CD4-positive, alpha-beta T cell treated with Interleukin-4 for 4 hours (primary cell): ENCODE data around the gene NUP210L.
"Not testable (repeated sequence)": the region's sequence is repeated elsewhere in the genome, so short reads cannot be mapped to it uniquely, and the experiment has no call there.

Source experiments
- DNase-seq: peaks from one replicate; pipeline ENCODE4 v3.0.0-alpha.2; 2020

NUP210L gene

DNA sequence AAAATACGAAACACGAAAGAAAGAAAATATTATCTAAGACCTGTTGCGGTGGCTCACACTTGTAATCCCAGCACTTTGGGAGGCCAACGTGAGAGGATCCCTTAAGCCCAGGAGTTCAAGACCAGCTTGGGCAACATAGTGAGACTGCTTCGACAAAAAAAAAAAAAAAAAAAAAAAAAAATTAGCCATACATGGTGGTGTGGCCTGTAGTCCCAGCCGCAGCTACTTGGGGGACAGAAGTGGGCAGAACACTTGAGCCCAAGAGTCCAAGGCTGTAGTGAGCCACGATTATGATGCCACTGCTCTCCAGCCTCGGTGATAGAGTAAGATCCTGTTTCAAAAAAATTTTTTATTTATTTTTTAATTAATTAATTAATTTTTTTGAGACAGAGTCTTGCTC, 167.3 kb downstream of the NUP210L start:
- no peak for DNase-seq

DNA sequence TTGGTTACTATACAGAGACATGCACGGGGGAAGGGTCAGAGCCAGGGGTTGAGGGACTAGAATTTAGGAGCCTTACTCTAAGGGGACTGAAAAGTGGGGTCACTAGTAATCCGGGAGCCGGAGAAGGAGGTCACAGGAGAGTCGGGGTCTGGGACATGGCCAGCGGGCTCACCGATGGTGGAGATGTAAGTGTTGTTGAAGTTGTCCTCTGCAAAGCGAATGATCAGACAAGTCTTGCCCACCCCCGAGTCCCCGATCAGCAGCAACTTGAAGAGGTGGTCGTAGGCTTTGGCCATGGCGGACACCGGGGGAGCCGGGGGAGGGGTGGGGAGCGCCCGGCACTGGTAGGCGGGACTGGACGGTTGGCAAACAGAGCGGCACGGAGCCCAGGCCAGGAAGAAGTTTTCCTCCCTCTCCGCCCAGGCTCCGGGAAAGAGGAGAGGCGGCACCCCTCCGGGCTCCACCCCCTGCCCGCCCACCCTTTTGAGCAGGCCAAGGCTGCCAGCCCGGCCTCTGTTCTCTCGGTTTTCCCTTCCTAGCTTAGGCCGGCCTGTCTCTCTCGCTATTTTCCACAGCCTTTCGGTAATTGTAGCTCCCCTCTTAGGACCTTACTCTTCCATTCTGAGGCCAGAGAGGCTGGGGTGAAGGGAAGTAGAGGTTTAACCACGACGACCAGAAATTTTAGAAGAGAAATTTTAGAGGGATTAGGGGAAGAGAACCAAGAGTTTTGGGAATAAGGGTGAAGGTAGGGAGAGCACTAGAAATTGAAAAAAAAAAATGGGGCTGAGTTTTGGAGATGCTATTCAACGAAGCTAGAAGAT, 168.7 kb downstream of the NUP210L start, which contains the start of gene RAB13:
TSS of gene RAB13 (minus strand) at position 399 of the 821 bp plus-strand sequence. CDS start at position 296, 103 bp downstream.
- no peak for DNase-seq

DNA sequence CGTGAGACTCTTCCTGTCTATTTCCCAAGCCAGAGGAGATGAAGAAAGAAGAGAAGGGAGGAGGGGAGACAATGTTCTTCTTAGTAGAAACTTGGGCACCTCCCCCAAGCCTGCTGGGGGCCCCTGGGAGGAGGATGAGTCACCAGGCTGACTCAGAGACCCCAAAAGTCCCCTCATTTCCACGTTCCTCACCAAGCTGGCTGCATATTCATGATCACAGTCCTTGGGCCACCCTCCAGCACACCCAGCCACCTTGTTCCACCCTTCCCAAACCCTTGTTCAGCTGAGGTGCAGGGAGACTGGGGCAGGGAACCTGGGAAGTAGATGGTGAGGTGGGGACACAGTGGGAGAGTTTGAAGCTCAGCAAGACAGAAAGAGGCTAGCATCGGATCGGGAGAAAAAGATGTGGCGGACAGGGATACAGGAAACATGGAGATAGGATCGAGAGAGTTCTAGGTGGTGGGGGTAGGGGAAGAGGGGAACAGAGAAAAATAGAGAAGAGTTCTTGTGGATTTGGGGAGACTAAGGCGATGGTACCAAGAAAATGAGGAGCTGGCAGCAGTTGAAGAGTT, 169.4 kb downstream of the NUP210L start:
- DNase-seq: peak; percentile 33

DNA sequence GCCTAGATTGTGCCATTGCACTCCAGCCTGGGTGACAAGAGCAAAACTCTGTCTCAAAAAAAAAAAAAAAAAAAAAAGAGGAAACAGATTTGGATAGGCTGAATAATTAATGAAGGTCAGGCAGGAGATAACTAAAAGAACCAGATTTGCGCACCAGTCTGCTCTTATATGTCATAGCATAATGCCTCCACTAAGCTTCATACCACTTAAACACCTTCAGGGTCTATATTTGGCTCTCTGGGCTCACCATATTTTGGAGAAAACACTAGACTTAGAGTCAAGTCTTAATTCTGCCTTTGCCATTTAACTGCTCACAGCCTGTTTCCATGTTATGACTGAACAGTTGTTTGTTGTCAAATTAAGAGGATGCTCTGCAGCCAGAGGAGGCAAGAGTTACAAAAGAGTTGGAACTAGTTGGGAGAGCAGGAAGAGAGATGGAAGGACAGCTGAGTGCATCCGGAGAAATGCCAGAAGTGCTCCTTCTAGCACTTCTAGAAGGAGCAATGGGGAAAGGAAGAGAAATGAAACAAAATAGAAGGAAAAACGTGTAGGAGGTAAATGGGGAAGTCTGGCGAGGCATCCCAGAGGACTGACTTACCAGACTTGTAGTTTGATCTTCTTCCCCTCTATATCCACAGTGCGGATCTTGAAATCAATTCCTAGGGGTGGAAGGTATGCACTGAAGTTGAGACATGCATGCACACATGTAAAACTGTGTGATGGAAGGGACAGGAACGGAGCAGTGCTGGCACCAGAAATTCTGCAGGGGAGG, 170.6 kb downstream of the NUP210L start:
- no peak for DNase-seq

DNA sequence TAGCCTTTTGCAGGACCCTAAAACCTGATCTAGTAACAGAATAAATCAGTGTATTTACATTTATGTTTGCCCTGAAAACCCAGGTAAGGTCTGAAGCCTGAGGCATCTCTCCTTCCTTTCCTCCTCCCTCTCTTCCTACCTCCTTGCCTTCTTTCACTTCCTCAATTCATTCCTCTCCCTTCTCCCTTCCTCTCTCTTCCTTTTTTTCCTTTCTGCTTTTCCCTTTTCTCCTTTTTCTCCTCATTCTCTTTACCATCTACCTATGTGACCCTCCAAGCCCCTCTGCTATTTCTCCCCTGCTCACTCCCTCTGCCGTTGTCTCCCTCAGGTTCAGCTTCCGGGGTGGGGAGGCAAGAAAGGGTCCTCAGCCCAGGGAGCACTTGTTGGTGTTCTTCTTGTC, 173.1 kb downstream of the NUP210L start:
- not testable (repeated sequence) for DNase-seq

DNA sequence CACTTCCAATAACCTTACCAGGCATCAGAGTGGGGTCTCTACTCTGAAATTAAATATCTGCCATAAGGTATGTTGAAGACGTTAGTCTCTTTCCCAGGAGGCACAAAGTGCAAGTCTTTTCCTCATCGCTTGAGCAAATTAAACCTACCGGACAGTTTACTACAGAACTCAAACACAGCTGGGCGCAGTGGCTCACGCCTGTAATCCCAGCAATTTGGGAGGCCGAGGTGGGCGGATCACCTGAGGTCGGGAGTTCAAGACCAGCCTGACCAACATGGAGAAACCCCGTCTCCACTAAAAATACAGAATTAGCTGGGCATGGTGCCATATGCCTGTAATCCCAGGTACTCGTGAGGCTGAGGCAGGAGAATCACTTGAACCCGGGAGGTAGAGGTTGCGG, 175.8 kb downstream of the NUP210L start:
- DNase-seq: not testable (repeated sequence)

DNA sequence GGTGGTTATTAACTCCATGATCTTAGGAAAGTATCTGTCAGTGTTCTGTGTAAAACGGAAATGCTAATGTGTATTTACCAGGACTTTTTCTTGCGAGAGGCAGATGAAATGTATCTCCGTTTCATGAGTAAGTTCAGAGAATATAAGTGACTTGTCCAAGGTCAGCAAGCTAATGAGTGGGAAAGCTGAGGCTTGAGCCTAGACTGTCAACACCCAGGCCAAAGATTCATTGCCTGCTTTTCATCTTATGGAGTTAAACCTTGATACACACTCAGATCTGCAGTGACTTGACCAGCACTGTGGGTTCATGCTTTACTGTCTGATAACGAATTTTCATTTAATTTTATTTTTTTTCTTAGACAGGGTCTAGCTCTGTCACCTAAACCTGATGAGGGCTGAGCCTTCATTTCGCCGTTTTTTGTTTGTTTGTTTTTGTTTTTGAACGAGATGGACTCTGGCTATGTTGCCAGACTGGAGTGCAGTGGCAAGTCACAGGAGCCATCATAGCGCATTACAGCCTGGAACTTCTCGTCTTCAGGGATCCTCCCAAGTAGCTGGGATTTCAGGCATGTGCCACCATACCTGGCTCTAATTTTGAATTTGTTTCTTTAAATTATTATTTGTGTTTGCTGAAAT, 176.5 kb downstream of the NUP210L start:
- no peak for DNase-seq

DNA sequence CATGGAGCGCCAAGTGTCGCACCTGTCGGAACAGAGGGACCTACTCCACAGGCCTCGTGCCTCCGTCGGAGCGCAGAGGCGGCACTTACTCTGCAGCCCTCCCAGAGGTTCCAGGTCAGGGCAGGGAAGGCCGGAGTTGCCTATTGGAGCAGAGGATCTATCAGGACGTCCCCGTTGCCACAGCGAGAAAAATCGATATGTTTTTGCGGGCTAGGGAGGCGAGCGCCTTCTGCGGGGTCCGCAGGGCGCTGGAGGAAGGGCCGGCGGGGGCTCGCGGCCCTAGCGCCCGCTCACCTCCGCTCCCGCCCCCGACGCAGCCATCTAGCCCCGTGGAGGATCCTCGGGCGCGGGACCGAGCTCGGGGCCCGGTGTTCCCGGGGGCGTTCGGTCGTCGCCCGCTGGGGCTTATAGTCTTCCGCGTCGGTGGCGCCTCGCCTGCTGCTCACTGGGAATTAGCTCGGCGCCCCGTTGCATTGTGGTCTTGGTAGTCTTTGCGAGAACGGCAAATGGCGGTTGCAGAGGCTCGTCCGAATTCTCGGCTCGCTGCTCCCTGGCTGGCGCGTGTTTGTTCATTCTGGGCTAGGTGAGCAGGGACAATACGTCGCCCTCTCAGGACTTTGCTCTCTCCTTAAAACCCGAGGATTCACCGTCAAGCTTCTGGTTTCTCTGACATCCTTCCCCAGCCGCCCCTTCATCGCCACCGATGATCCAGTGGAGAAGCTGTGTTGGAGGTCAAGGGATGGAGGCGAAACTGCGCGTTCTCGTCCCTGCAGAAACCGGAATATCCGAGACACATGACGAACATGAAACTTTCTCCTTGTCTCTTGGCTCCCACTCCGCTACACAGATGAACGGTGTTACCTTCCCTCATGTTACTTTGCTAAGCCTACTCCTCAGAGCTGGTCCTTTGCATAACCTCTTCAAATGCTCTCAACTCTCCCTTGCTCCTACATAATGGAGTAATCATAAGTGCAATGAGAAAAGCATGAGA, 177.3 kb downstream of the NUP210L start, which contains the start of gene JTB:
TSS of gene JTB (minus strand) at position 425 of the 991 bp plus-strand sequence. CDS start at position 3, 422 bp downstream.
- peak; percentile 79 for DNase-seq

DNA sequence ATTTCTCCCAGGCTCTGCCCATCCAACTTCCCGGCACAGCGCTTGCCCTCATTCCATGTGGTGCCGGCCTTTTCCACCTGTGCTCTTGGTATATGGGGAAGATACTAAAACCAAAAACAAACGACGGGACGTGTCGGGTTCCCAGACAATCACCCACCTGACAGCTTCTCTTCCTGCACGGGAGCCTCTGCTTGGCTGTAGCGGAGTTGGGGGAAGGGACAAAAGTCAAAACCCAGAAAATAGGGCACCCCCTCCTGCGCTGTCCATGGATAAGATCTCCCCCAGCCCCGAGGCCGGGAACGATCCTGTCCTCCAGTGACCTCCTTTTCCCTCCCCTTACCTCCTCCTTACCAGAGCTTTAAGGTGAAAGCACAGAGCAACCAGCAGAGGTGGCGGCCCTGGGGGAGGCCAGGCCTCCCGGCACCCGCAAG, 178.0 kb downstream of the NUP210L start:
- DNase-seq: no peak

DNA sequence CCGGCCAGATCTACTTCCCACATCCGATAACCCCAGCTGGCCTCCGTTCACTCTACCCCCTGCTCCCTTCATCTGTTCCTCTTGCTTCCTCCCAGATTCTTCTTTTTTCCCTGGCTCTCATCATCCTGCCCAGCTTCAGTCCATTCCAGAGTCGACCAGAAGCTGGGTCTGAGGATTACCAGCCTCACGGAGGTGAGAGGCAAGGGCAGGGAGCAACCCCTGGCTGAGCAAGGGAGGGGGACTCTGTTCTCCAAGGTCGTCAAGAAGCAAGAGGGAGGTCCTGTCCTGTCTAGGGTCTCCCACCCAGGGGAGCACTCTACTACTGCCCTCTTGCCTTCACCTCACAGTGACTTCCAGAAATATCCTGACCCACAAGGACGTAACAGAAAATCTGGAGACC, 181.3 kb downstream of the NUP210L start:
- no peak for DNase-seq

DNA sequence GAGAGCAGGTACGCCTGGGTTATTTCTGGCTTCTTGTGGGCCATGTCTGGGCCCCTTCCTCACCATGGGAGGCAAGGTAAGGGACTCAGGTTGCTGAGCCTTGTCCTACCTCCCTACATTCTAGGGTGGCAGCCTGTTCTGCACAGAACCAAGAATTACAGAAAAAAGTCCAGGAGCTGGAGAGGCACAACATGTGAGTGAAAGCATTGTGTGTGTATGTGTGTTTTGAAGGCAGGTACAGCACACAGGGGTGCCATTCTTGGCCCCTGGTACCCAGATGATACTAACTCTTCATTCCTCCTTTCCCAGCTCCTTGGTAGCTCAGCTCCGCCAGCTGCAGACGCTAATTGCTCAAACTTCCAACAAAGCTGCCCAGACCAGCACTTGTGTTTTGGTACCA, 181.8 kb downstream of the NUP210L start:
- no peak for DNase-seq

DNA sequence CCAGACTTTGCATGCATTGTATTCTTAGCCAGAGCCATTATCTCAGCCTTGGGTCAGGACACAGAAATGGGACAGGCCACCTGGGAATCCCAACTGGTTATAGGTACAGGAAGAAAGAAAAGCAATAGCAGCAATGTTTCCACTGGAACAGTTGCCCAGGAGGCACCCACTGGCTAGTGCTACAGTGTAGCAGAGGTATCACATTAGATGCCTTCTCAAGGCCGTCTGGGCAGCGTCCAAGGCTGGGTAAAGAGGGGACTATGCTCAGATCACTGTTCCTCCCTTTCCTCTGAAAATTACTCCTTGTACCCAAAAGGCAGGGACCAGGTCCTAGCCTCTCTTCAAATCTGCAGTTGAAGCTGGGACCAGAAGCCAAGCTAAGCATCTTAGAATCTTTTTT, 184.5 kb downstream of the NUP210L start:
- no peak for DNase-seq

DNA sequence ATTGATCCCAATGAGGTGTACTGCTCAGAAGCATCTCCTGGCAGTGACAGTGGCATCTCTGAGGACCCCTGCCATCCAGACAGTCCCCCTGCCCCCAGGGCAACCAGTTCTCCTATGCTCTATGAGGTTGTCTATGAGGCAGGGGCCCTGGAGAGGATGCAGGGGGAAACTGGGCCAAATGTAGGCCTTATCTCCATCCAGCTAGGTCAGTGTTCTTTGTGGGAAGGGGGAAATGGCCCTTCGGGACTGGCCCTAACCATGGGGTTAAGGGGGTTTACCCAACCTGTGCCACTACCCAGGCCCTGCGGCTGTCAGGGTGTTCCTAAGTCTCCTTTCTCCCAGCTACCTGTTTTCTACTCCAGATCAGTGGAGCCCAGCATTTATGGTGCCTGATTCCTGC, 185.9 kb downstream of the NUP210L start:
- DNase-seq: no peak

DNA sequence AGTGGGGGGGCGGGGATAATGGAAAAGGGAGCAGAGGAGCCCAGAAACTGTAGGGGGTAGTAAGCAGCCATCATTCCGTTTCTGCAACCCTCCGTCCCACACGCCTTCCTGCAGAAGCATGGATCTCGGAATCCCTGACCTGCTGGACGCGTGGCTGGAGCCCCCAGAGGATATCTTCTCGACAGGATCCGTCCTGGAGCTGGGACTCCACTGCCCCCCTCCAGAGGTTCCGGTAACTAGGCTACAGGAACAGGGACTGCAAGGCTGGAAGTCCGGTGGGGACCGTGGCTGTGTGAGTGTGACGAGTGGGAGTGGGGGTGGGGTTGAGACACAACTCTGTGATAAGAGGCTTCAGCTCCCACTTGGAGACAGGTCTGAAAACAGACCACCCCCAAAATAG, 186.5 kb downstream of the NUP210L start:
- no peak for DNase-seq

DNA sequence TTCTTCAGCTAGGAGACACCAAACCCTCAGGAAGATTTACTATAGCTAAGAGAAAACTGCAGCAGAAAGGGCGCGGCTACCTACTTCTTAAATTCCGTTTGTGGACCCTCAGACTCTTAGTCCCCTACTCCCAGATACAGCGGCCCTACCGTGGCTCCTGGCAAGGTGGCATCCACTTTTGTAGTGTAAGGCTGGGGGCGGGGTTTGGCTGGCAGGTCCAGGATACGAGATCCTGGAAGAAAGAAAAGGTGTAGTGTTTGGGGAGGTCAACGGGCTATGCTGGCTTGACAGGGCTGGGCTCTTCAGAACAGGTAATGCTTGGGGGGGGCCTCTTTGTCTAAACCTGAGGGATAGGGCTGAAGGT, 186.9 kb downstream of the NUP210L start:
- no peak for DNase-seq

DNA sequence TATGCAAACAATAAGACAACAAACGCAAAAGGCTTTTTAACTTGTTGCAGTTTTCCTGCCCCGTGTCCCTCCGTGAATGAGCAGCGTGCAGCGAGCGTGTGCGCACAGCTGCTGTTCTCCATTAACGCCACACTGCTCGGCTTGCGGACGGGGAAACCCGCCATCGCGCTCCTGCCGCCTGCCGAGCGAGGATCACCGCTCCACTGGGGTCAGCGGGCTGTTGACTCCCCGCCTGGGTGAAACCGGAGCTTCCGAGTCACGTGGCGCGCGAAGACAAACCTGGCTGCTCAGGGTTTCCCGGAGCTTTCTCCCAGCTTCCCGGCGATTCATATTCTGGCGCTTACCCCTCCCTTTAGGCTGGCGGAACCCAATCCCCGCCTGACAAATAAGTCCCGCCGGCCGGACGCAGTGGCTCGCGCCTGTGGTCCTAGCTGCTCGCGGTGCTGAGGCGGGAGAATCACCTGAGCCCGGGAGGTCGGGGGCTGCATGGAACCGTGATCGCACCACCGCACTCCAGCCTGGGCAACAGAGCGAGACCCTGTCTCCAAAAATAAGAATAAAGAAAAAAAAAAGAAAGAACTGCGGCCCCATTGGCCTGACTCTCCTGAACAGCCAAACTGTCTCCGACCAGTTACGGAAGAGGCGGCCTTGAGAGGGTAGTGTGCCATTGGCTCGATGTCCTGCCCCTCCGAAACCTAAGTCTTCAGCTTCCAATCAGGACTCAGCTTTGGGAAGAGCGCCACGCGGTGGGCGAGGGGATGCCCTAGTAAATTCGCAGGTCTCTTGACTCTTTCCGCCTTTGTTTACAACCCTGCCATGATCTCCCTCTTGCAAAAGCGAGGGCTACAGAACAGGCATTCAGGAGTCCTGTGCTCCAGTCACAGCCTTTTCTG, 187.5 kb downstream of the NUP210L start, which contains the start of gene CREB3L4:
TSS of gene CREB3L4 (plus strand) at position 796 of the 893 bp plus-strand sequence. CDS start 624 bp downstream, outside the sequence.
- peak; percentile 91 for DNase-seq

DNA sequence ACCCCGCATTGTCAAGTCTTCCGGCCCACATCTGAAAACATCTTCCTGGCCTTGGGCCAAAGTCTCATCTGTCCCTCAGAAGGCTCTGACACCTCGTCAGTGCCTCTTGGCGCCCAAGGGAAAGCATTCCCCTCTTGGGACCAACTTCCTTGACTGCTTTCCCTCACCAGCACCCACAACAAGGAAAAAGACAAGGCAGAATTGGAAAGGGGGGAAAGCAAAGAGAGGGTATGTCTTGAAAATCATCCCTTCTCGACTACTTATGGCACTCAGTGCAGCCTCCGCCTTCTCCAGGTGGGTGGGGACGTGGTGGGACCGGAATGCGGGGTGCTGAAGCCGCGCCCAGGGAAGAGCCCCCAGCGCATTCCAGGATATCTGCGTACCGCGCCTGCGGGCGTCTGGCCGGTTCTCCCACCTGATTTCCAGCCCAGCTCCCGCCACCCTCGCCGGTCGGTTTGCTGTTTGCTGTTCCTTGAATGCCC, 191.0 kb downstream of the NUP210L start:
- DNase-seq: no peak

DNA sequence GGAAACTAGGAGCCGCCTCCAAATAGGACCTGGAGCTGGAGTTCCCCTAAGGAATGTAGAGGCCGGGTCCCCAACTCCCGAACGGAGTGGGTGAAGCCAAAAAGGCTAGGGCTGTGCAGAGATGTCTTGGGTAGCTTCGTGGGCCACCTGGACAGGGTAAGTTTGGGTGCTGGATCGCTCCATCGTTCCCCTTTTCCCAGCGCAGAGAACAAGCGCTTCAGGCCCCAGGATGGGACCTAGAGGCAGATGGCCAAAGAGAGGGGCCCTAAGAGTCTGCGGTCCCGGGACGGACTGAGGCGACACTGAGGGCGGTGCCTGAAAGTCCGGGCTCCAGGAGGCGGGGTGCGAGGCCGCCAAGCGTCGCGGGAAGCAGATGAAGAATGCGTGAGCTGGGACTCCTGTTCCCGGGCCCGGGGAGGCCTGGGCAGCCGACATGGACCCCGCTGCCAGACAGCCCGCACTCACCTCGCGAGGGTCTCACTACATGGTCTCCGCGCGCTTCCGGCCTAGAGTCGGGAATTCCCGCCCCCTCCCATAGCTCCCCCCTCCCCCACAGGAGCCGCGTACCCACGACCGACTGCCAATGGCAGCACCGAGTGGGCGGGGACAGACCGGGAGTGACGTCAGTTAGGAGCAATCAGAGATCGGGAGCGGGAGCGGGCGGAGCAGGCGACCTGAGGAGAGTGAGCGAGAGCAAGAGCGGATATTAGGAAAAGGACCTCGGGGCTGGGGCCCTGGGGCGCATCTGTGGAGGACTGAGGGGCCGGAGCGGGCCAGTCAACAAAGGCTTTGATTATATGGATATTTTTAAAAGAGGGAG, 191.6 kb downstream of the NUP210L start, which contains the start of gene SLC39A1:
TSS of gene SLC39A1 (minus strand) at position 508 of the 820 bp plus-strand sequence. CDS start 822 bp downstream, outside the sequence.
- DNase-seq: peak; percentile 91
